ENCODE data around the gene SLC7A11. TPM values are rescaled to one million over a fixed set of nuclear protein-coding genes. Genes with fewer than 3 reads are reported as not detected.
"Not testable (repeated sequence)": the region's sequence is repeated elsewhere in the genome, so short reads cannot be mapped to it uniquely, and the experiment has no call there.

SLC7A11 gene
- total and polyA plus RNA-seq, 5 donors from 2014 or later, result 0.02 to 0.07 TPM; not detected in 3

DNA sequence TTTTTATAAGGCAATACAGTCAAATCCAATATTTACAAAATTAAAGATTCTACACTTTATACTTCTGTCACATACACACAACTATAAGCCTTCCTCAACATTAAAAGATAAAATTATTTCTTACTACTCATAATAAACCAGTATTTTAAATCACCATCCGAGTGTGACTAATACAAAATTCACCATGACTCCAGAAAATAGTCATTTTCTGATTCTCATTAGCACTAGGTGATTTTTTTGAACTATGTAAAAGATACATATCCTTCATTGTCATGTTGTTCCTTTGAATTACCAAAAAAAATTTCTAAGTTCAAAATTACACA, 646 bp upstream of the SLC7A11 start:
- Histone ChIP-seq H3K27ac (ENCODE audit: insufficient read depth, low read length, poor library complexity, severe bottlenecking) (peak overlapping the region; percentile 60), H3K9me3 (ENCODE audit: control insufficient read depth in 2 of 2, low read length in 2 of 2) (no peaks in the 10 kb centered on the region), H3K27me3 (ENCODE audit: control insufficient read depth, insufficient read depth, low read length) (no peaks in the 10 kb centered on the region), H3K4me1 (ENCODE audit: control insufficient read depth, insufficient read depth, low read length, poor library complexity, severe bottlenecking) (no peaks in the 10 kb centered on the region), H3K36me3 (ENCODE audit: control insufficient read depth, insufficient read depth, low read length) (no peaks in the 10 kb centered on the region), H3K4me3 (ENCODE audit: low read depth, low read length) (peak overlapping the region; percentile 41)
- H3K4me3 Mint-ChIP-seq, result peak overlapping the region in 1 of 4 donors; percentile 76
- H3K27me3 Mint-ChIP-seq, result no peaks in the 10 kb centered on the region
- ATAC-seq (ENCODE audit: low read depth in 2 of 2) (no peak), DNase-seq (no peak)
- no peak overlapping the region for H3K27ac Mint-ChIP-seq
- no peaks in the 10 kb centered on the region for H3K36me3 Mint-ChIP-seq
- H3K4me1 Mint-ChIP-seq, result peaks cover 0 to 11% (median 8%) of the 10 kb centered on the region in 4 donors
- no peaks in the 10 kb centered on the region for H3K9me3 Mint-ChIP-seq

DNA sequence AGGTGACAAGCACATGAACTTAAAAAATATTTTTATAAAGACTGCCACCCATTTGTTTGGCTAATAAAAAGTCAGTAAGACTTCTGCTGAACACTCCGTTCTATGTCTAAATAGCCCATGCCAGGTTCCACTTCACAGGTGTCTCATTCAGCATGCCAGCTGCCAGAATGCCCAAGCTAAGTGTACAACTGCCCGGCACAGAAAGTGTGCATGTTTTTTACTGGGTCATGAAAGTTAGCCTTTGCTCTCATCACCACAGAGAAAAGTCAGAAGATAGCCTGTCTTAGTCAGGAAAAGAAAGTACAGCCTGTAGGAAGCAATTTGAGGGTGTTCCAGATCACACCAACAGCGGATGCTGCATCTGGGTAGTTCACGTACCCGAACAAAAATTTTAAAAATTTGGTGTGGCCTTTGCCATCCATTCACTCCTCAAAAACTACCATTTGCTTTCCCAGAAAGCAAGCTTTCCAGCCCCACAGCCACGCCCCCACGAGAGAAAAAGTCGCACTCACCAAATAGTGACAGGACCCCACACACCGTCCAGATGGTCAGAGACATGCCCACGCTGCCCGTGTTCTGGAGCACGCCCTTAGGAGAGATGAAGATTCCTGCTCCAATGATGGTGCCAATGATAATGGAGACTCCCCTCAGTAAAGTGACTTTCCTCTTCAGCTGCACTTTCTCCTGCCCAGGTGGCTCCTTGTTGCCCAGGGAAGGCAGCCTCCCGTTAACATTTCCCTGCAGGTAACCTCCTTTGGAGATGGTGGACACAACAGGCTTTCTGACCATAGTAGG, 671 bp downstream of the SLC7A11 start:
- no peak overlapping the region for H3K27ac ChIP-seq (ENCODE audit: insufficient read depth, low read length, poor library complexity, severe bottlenecking)
- Mint-ChIP-seq H3K9me3 (peaks cover 0 to 1% (median 0%) of the 10 kb centered on the region in 7 donors), H3K4me1 (peaks cover 0 to 11% (median 8%) of the 10 kb centered on the region in 4 donors), H3K36me3 (no peaks in the 10 kb centered on the region), H3K27ac (peak overlapping the region in 1 of 3 donors; percentile 75), H3K4me3 (peak overlapping the region in 3 of 4 donors; percentile 74 to 93 (median 76)), H3K27me3 (no peaks in the 10 kb centered on the region)
- H3K4me1 ChIP-seq (ENCODE audit: control insufficient read depth, insufficient read depth, low read length, poor library complexity, severe bottlenecking), result no peaks in the 10 kb centered on the region
- ATAC-seq (ENCODE audit: low read depth in 2 of 2) (no peak), DNase-seq (no peak)
- no peaks in the 10 kb centered on the region for H3K9me3 ChIP-seq (ENCODE audit: control insufficient read depth in 2 of 2, low read length in 2 of 2)
- H3K27me3 ChIP-seq (ENCODE audit: control insufficient read depth, insufficient read depth, low read length), result no peaks in the 10 kb centered on the region
- H3K4me3 ChIP-seq (ENCODE audit: low read depth, low read length), result peak overlapping the region; percentile 41
- no peaks in the 10 kb centered on the region for H3K36me3 ChIP-seq (ENCODE audit: control insufficient read depth, insufficient read depth, low read length)

DNA sequence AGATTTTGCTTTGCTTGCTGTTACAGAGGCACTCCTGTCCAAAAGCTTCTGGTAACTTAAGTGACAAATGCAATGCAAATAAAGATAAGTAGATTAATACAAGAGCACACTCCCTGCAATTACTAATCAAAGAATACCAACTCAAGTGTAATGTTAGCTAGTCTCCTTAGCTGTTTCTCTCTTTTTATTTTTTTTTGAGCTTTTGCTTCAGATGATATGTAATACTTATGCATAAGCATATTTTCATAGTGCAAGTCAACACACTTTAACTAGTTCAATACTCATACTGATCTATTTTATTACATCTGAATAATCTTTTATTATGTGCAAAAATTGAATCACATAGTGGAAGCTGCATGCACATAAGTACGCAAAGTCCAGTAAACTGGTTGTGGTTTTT, 2.7 kb downstream of the SLC7A11 start:
- H3K27me3 ChIP-seq (ENCODE audit: control insufficient read depth, insufficient read depth, low read length), result no peaks in the 10 kb centered on the region
- H3K4me3 ChIP-seq (ENCODE audit: low read depth, low read length), result no peak overlapping the region
- Mint-ChIP-seq H3K9me3 (peaks cover 0 to 2% (median 0%) of the 10 kb centered on the region in 7 donors), H3K27ac (no peak overlapping the region), H3K36me3 (no peaks in the 10 kb centered on the region), H3K4me3 (no peak overlapping the region), H3K27me3 (no peaks in the 10 kb centered on the region), H3K4me1 (peaks cover 0 to 11% (median 8%) of the 10 kb centered on the region in 4 donors)
- ATAC-seq (ENCODE audit: low read depth in 2 of 2) (no peak), DNase-seq (no peak)
- H3K36me3 ChIP-seq (ENCODE audit: control insufficient read depth, insufficient read depth, low read length), result no peaks in the 10 kb centered on the region
- no peak overlapping the region for H3K27ac ChIP-seq (ENCODE audit: insufficient read depth, low read length, poor library complexity, severe bottlenecking)
- H3K9me3 ChIP-seq (ENCODE audit: control insufficient read depth in 2 of 2, low read length in 2 of 2), result no peaks in the 10 kb centered on the region
- H3K4me1 ChIP-seq (ENCODE audit: control insufficient read depth, insufficient read depth, low read length, poor library complexity, severe bottlenecking), result no peaks in the 10 kb centered on the region

DNA sequence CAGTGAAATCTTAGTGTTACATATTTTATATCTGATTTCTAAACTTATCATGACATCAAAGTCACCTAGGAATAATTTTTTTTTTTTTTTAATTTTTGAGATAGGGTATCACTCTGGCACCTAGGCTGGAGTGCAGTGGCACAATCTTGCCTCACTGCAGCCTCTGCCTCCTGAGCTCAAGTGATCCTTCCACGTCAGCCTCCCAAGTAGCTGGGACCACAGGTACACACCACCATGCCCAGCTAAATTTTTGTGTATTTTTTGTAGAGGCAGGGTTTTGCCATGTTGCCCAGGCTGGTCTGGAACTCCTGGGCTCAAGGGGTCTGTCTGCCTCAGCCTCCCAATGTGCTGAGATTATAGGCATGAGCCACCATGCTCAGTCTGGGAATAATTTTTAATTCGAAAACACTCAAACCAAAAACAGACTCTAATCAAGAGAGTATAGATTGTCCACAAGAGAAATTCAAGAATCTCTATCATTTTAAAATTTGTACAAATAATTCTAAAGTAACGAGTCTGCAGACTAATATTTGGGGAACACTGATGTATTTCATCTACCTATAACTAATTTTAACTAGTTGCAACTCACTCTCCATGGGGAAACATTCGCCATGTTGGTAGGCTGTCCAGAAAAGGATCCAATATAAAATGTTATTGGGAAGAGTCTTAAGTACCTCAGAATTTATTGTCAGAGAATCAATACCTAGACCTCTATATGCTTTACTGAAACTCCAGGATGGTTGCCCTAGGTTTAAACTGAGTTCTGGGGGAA, 3.4 kb downstream of the SLC7A11 start:
- peaks cover 0 to 11% (median 8%) of the 10 kb centered on the region in 4 donors for H3K4me1 Mint-ChIP-seq
- Histone ChIP-seq H3K36me3 (ENCODE audit: control insufficient read depth, insufficient read depth, low read length) (no peaks in the 10 kb centered on the region), H3K9me3 (ENCODE audit: control insufficient read depth in 2 of 2, low read length in 2 of 2) (no peaks in the 10 kb centered on the region), H3K27ac (ENCODE audit: insufficient read depth, low read length, poor library complexity, severe bottlenecking) (no peak overlapping the region), H3K27me3 (ENCODE audit: control insufficient read depth, insufficient read depth, low read length) (no peaks in the 10 kb centered on the region), H3K4me1 (ENCODE audit: control insufficient read depth, insufficient read depth, low read length, poor library complexity, severe bottlenecking) (no peaks in the 10 kb centered on the region), H3K4me3 (ENCODE audit: low read depth, low read length) (no peak overlapping the region)
- no peak overlapping the region for H3K4me3 Mint-ChIP-seq
- H3K27me3 Mint-ChIP-seq, result no peaks in the 10 kb centered on the region
- H3K36me3 Mint-ChIP-seq, result no peaks in the 10 kb centered on the region
- no peak overlapping the region for H3K27ac Mint-ChIP-seq
- peaks cover 0 to 2% (median 0%) of the 10 kb centered on the region in 7 donors for H3K9me3 Mint-ChIP-seq
- no peak for ATAC-seq (ENCODE audit: low read depth in 2 of 2)
- DNase-seq, result no peak

DNA sequence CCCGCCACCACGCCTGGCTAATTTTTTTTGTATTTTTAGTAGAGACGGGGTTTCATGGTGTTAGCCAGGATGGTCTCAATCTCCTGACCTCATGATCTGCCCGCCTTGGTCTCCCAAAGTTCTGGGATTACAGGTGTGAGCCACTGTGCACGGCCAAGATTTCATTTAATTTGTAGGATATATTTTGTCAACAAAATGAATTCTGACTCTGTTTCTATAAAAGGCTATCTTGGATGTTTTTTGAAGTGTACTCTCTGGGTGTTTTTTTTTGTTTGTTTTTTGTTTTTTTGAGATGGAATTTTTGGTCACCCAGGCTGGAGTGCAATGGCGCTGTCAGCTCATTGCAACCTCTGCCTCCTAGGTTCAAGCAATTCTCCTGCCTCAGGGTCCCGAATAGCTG, 5.0 kb downstream of the SLC7A11 start:
- H3K27ac Mint-ChIP-seq; H3K4me1 ChIP-seq (ENCODE audit: control insufficient read depth, insufficient read depth, low read length, poor library complexity, severe bottlenecking); H3K27ac ChIP-seq (ENCODE audit: insufficient read depth, low read length, poor library complexity, severe bottlenecking); H3K27me3 ChIP-seq (ENCODE audit: control insufficient read depth, insufficient read depth, low read length); H3K36me3 Mint-ChIP-seq; H3K4me3 Mint-ChIP-seq; DNase-seq; H3K9me3 ChIP-seq (ENCODE audit: control insufficient read depth in 2 of 2, low read length in 2 of 2); H3K36me3 ChIP-seq (ENCODE audit: control insufficient read depth, insufficient read depth, low read length); H3K4me1 Mint-ChIP-seq; H3K27me3 Mint-ChIP-seq; H3K4me3 ChIP-seq (ENCODE audit: low read depth, low read length); ATAC-seq (ENCODE audit: low read depth in 2 of 2); H3K9me3 Mint-ChIP-seq: not testable (repeated sequence)

DNA sequence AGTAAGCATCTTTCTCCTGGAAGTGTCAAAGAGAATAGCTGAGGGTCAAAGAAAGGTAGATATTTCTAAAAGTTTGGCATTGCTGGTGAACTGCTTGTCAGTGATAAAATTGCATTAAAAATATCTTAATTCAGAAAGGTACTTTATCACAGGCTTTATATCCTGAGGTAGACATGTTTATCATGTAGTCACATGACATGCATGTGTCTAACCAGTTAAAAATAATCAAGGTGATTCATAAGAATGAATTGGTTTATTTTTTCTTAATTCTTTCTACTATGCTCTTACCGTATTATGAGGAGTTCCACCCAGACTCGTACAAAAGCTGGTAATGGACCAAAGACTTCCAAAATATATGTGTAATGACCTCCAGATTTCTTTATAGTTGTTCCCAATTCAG, 6.1 kb downstream of the SLC7A11 start:
- H3K4me3 Mint-ChIP-seq, result no peak overlapping the region
- H3K4me1 Mint-ChIP-seq, result peaks cover 0 to 2% (median 0%) of the 10 kb centered on the region in 4 donors
- Histone ChIP-seq H3K4me3 (ENCODE audit: low read depth, low read length) (no peak overlapping the region), H3K36me3 (ENCODE audit: control insufficient read depth, insufficient read depth, low read length) (no peaks in the 10 kb centered on the region), H3K9me3 (ENCODE audit: control insufficient read depth in 2 of 2, low read length in 2 of 2) (no peaks in the 10 kb centered on the region), H3K4me1 (ENCODE audit: control insufficient read depth, insufficient read depth, low read length, poor library complexity, severe bottlenecking) (no peaks in the 10 kb centered on the region), H3K27ac (ENCODE audit: insufficient read depth, low read length, poor library complexity, severe bottlenecking) (no peak overlapping the region), H3K27me3 (ENCODE audit: control insufficient read depth, insufficient read depth, low read length) (no peaks in the 10 kb centered on the region)
- H3K27me3 Mint-ChIP-seq, result no peaks in the 10 kb centered on the region
- ATAC-seq (ENCODE audit: low read depth in 2 of 2), result no peak
- no peak for DNase-seq
- peaks cover 0 to 2% (median 0%) of the 10 kb centered on the region in 7 donors for H3K9me3 Mint-ChIP-seq
- H3K27ac Mint-ChIP-seq, result no peak overlapping the region
- H3K36me3 Mint-ChIP-seq, result no peaks in the 10 kb centered on the region

DNA sequence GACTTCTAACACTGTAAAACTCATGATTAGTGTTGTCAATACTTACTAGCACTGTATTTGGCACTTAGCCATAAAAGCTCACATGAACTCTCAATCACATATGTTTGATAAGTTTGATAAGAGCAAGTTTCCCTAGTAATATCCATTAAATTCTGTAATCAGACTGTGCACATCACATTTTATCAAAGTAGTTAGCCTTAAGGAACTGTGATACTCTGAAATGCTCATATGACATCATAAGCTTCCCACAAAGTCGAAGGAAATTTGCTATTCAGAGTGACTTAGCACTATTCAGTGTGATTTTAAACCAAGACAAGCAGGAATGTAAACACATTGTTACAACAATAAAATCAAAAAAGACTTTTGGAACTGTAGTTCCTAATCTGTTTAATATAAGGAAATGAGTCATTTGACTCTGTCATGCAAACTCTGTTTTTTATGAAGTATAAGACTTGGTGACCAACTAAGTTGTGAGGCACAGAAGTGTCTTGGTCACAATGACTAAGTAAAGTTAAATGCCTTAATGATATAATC, 6.7 kb downstream of the SLC7A11 start:
- Mint-ChIP-seq H3K9me3 (peaks cover 0 to 2% (median 0%) of the 10 kb centered on the region in 7 donors), H3K36me3 (no peaks in the 10 kb centered on the region), H3K27me3 (no peaks in the 10 kb centered on the region), H3K4me1 (peaks cover 0 to 2% (median 0%) of the 10 kb centered on the region in 4 donors), H3K4me3 (no peak overlapping the region), H3K27ac (no peak overlapping the region)
- Histone ChIP-seq H3K27ac (ENCODE audit: insufficient read depth, low read length, poor library complexity, severe bottlenecking) (no peak overlapping the region), H3K4me1 (ENCODE audit: control insufficient read depth, insufficient read depth, low read length, poor library complexity, severe bottlenecking) (no peaks in the 10 kb centered on the region), H3K27me3 (ENCODE audit: control insufficient read depth, insufficient read depth, low read length) (no peaks in the 10 kb centered on the region), H3K4me3 (ENCODE audit: low read depth, low read length) (no peak overlapping the region), H3K9me3 (ENCODE audit: control insufficient read depth in 2 of 2, low read length in 2 of 2) (no peaks in the 10 kb centered on the region), H3K36me3 (ENCODE audit: control insufficient read depth, insufficient read depth, low read length) (no peaks in the 10 kb centered on the region)
- DNase-seq (peak in 1 of 3 donors; percentile 35), ATAC-seq (ENCODE audit: low read depth in 2 of 2) (no peak)
